GM21515 (cell line): ENCODE results near the gene B3GALT6.
"Not testable (repeated sequence)": the region's sequence is repeated elsewhere in the genome, so short reads cannot be mapped to it uniquely, and the experiment has no call there.

Source experiments
- ATAC-seq: cut with Tn5 transposase; IDR thresholded peaks from one replicate; pipeline ENCODE4 v1.9.1; 2021; ENCODE audit not compliant: unreplicated experiment

Gene B3GALT6

GRCh38 chr1:1242461-1243265, 10.6 kb downstream of the B3GALT6 start:
- ATAC-seq: no peak

- no peak for ATAC-seq
Observed at GRCh38 chr1:1243266-1243660, 11.2 kb downstream of the B3GALT6 start.

- no peak for ATAC-seq
Observed at GRCh38 chr1:1243807-1244191, 11.8 kb downstream of the B3GALT6 start.

GRCh38 chr1:1244192-1244811, 12.3 kb downstream of the B3GALT6 start:
- no peak for ATAC-seq

GRCh38 chr1:1245178-1245816, 13.3 kb downstream of the B3GALT6 start:
- ATAC-seq: no peak

GRCh38 chr1:1245817-1246576, 14.0 kb downstream of the B3GALT6 start:
- no peak for ATAC-seq

GRCh38 chr1:1246577-1247340, 14.7 kb downstream of the B3GALT6 start, which contains the start of gene C1QTNF12:
Gene C1QTNF12 (minus strand): TSS chr1:1246722. CDS start chr1:1246690, 32 bp downstream.
- ATAC-seq: no peak

GRCh38 chr1:1247341-1247913, 15.4 kb downstream of the B3GALT6 start:
- ATAC-seq: no peak

GRCh38 chr1:1248009-1248913, 16.2 kb downstream of the B3GALT6 start:
- not testable (repeated sequence) for ATAC-seq

GRCh38 chr1:1250786-1251284, 18.8 kb downstream of the B3GALT6 start:
- no peak for ATAC-seq

- ATAC-seq: no peak
Observed at GRCh38 chr1:1253314-1253713, 21.3 kb downstream of the B3GALT6 start.

- no peak for ATAC-seq
Observed at GRCh38 chr1:1253972-1254666, 22.1 kb downstream of the B3GALT6 start.

- no peak for ATAC-seq
Observed at GRCh38 chr1:1254667-1254998, 22.6 kb downstream of the B3GALT6 start.

GRCh38 chr1:1255078-1255477, 23.0 kb downstream of the B3GALT6 start:
- no peak for ATAC-seq

- no peak for ATAC-seq
Observed at GRCh38 chr1:1255611-1256010, 23.6 kb downstream of the B3GALT6 start.

- ATAC-seq: no peak
Observed at GRCh38 chr1:1256956-1257871, 25.2 kb downstream of the B3GALT6 start.

GRCh38 chr1:1259119-1259488, 27.1 kb downstream of the B3GALT6 start:
- ATAC-seq: no peak
